Neutrophil (primary cell): ENCODE results near the gene TAC4.

Source experiments
- H3K27ac ChIP-seq: fragments of 200-600 bp; sonication (generic); 2 replicates; pipeline ENCODE4 v1.5.1; 2016; ENCODE audit warnings: mild to moderate bottlenecking, moderate library complexity
- H3K27me3 ChIP-seq: fragments of 200-600 bp; sonication (generic); 2 replicates; pipeline ENCODE4 v1.6.0; 2016; ENCODE audit warnings: mild to moderate bottlenecking
- H3K36me3 ChIP-seq: fragments of 200-600 bp; sonication (generic); 2 replicates; pipeline ENCODE4 v1.5.1; 2017
- H3K4me1 ChIP-seq, 2 experiments: fragments of 200-600 bp in 1 of 2; sonication (generic) in 1 of 2; 1 replicate in 1 of 2; 2 replicates in 1 of 2; pipeline versions ENCODE4 v1.5.1 to v1.6.1; 2013 to 2016; ENCODE audit warnings: low read depth in 1 of 2, low read length in 1 of 2, mild to moderate bottlenecking in 1 of 2, moderate library complexity in 1 of 2; ENCODE audit not compliant: control insufficient read depth in 1 of 2, insufficient read depth in 1 of 2
- H3K4me3 ChIP-seq, 2 experiments: fragments of 200-600 bp in 1 of 2; sonication (generic) in 1 of 2; 1 replicate in 1 of 2; 2 replicates in 1 of 2; pipeline ENCODE4 v1.5.1; 2013 to 2016; ENCODE audit warnings: low read depth in 1 of 2, low read length in 1 of 2, mild to moderate bottlenecking in 1 of 2, moderate library complexity in 1 of 2
- H3K9me3 ChIP-seq: fragments of 200-600 bp; sonication (generic); 2 replicates; pipeline ENCODE4 v1.5.1; 2016
- TF ChIP-seq, protein P1 (sequence below): fragments of 200-600 bp; sonication (generic); IDR thresholded peaks from 2 replicates; pipeline ENCODE4 v1.5.1; 2016; ENCODE audit warnings: antibody characterized with exemption

Gene TAC4

DNA sequence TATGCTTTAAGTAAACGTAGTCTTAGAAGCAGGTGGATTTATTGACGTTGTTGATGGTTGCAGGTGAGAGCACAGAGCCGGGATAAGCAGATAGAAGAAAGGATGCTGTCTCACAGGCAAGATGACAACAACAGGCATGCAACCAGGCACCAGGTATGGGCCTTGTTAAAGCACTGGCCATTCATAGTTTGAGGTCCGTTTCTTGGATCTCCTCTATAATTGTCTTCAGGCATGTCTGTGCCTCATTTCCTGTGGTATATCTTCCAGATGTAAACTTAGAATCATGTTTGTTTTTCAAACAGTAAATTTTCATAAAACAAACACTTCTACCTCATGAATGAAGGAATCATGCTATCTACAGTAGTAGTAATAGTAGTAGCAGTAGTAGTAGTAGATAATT is 38.8 kb downstream of the TAC4 start:
- Histone ChIP-seq H3K4me1 (no peaks in the 10 kb centered on the region), H3K9me3 (no peaks in the 10 kb centered on the region), H3K27ac (no peak overlapping the region), H3K4me3 (no peak overlapping the region), H3K36me3 (peaks cover 95% of the 10 kb centered on the region), H3K27me3 (no peaks in the 10 kb centered on the region)
- TF ChIP-seq, protein P1, sequence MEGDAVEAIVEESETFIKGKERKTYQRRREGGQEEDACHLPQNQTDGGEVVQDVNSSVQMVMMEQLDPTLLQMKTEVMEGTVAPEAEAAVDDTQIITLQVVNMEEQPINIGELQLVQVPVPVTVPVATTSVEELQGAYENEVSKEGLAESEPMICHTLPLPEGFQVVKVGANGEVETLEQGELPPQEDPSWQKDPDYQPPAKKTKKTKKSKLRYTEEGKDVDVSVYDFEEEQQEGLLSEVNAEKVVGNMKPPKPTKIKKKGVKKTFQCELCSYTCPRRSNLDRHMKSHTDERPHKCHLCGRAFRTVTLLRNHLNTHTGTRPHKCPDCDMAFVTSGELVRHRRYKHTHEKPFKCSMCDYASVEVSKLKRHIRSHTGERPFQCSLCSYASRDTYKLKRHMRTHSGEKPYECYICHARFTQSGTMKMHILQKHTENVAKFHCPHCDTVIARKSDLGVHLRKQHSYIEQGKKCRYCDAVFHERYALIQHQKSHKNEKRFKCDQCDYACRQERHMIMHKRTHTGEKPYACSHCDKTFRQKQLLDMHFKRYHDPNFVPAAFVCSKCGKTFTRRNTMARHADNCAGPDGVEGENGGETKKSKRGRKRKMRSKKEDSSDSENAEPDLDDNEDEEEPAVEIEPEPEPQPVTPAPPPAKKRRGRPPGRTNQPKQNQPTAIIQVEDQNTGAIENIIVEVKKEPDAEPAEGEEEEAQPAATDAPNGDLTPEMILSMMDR = no peak

DNA sequence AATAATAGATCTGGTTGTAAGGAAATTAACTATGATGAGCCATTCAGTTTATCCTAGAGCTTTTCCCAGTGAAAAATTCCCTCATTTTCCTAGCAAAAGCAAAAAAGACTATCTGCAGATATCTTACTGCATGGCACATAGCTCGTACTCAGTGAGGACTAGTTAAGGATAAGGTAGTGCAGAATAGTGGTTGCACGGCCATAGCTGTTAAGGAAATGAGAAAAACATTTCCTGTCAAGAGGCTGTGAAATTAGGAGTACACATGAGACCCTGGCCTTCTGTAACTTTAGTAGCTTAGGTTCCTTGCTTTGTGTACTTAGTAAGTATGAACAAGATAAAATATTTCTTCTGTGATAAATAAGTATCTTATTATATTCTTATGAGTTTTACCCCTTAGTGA is 49.1 kb downstream of the TAC4 start:
- Histone ChIP-seq H3K4me3 (no peak overlapping the region), H3K27me3 (no peaks in the 10 kb centered on the region), H3K9me3 (no peaks in the 10 kb centered on the region), H3K27ac (no peak overlapping the region), H3K4me1 (no peaks in the 10 kb centered on the region), H3K36me3 (peaks cover 81% of the 10 kb centered on the region)
- TF ChIP-seq, protein P1 = no peak

DNA sequence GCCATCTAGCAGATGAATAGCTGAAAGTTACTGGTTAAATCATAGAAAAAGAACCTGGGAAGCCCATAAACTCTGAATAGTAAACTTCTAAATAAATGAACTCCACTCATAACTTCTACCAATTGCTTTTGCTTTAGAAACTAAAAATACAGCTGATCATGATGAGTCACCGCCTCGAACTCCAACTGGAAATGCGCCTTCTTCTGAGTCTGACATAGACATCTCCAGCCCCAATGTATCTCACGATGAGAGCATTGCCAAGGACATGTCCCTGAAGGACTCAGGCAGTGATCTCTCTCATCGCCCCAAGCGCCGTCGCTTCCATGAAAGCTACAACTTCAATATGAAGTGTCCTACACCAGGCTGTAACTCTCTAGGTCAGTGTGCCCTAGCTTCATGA is 49.7 kb downstream of the TAC4 start:
- Histone ChIP-seq H3K9me3 (no peaks in the 10 kb centered on the region), H3K4me3 (no peak overlapping the region), H3K36me3 (peaks cover 83% of the 10 kb centered on the region), H3K4me1 (no peaks in the 10 kb centered on the region), H3K27me3 (no peaks in the 10 kb centered on the region), H3K27ac (no peak overlapping the region)
- TF ChIP-seq, protein P1 = no peak

DNA sequence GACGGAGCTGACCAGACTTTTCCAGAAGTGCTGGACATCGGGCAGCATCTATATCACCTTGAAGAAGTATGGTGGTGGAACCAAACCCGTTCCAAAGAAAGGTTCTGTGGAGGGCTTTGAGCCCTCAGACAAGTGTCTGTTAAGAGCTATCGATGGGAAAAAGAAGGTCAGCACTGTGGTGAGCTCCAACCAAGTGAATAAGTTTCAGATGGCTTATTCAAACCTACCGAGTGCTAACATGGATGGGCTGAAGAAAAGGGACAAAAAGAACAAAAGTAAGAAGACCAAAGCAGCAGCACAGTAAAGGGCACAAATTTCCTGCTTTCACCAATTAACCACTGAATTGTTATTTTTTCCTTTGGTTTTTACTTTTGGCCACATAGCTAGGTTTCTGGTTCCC is 52.5 kb downstream of the TAC4 start:
- Histone ChIP-seq H3K36me3 (peaks cover 75% of the 10 kb centered on the region), H3K4me1 (no peaks in the 10 kb centered on the region), H3K4me3 (no peak overlapping the region), H3K27ac (no peak overlapping the region), H3K9me3 (no peaks in the 10 kb centered on the region), H3K27me3 (no peaks in the 10 kb centered on the region)
- TF ChIP-seq, protein P1 = no peak

DNA sequence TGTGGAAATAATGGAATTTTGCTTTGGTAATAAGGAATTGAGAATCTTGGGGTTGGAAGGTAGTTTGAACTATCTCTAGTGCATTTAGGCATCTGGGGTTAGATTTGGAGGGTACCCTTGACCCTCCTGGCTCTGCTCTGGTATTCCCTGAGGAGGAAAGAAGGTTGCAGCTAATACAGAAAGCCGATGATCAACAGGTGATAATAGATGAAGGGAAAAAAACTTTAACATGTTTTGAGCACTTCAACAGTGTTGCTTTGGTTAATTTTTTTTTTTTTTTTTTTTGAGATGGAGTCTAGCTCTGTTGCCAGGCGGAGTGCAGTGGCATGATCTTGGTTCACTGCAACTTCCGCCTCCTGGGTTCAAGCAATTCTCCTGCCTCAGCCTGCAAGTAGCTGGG is 54.6 kb downstream of the TAC4 start:
- Histone ChIP-seq H3K27ac (no peak overlapping the region), H3K36me3 (peaks cover 60% of the 10 kb centered on the region), H3K9me3 (no peaks in the 10 kb centered on the region), H3K4me1 (peaks cover 8 to 9% of the 10 kb centered on the region in 2 experiments), H3K4me3 (no peak overlapping the region), H3K27me3 (no peaks in the 10 kb centered on the region)
- TF ChIP-seq, protein P1 = no peak

DNA sequence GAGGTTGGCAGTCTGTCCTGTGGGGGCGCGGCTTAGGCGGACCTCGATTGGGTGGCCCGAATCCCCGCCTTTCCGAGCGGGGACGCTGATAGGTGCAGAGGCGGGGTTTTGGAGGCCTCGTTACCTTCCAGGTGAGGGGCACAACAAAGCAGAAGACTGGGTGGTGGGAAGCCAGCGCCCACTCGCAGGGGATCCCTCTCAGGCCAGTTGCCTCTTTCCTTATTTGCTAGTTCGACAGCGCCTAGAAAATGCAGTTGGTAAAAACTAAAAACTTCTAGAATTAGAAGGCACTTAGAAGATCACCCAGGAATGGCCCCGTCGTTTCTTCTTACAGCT is 58.7 kb downstream of the TAC4 start:
- H3K9me3 ChIP-seq = no peaks in the 10 kb centered on the region
- peak overlapping the region; percentile 98 to 99 for H3K4me3 ChIP-seq
- TF ChIP-seq, protein P1 = no peak
- H3K27me3 ChIP-seq = no peaks in the 10 kb centered on the region
- H3K36me3 ChIP-seq = peaks cover 32% of the 10 kb centered on the region
- peak overlapping the region; percentile 96 for H3K27ac ChIP-seq
- peaks cover 16% of the 10 kb centered on the region in 2 experiments for H3K4me1 ChIP-seq
